Hepatocyte (in vitro differentiated cells): Measurements from ENCODE around the gene ITFG1.

Source experiments
- EZH2 ChIP-seq: fragments of 200-600 bp; sonication (generic); IDR thresholded peaks from 2 replicates; pipeline ENCODE4 v1.6.1; 2016; ENCODE audit warnings: antibody characterized with exemption, mild to moderate bottlenecking, borderline replicate concordance
- EZH2phosphoT487 ChIP-seq: fragments of 200-600 bp; sonication (generic); IDR thresholded peaks from one replicate; pipeline ENCODE4 v1.6.1; 2018; ENCODE audit warnings: antibody characterized with exemption, mild to moderate bottlenecking, low read depth, moderate library complexity; ENCODE audit not compliant: unreplicated experiment, severe bottlenecking
- TF ChIP-seq, protein P1 (sequence below): fragments of 200-600 bp; sonication (generic); IDR thresholded peaks from 2 replicates; pipeline ENCODE4 v1.5.1; 2016; ENCODE audit warnings: antibody characterized with exemption, mild to moderate bottlenecking; ENCODE audit not compliant: poor library complexity

DNA sequence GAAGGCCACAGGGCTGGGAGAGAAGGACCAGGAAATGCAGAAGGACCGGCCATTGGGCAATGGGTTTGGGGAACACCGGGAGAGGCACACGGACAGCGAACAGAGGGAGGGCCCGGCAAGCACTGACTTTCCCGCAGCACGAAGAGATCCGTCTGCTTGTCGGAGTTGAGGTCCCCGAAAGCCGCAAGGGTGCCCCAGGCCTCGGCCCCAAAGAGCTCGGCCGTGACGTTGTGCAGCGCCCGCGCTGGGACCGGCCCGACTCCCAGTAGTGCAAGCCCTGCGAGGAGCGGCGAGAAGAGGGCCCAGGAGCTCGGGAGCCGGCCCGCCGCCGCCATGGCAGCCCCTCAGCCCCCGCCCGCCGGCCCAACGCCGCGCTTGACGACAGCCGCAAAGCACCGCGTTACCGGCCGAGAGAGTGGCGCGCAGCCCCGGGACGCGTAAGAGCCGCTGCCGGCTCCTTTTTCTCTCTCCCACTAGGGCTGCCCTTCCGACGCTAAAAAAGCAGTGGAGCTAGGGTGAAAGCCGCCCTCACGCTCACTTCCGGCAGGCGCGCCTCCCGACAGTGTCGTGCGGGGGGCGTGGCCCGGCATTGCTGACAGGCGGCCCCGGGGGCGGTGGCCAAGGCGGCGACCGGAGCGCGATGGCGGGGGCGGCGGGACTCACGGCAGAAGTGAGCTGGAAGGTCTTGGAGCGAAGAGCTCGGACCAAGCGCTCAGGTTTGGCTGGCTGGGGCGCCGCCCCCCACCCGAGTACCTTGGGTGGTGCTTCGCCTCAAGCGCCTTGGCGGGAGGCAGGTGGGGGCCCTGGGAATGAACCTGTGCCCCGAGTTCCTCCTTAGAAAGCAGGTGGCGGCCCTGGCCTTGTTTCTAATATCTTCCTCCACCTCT is at the start of gene ITFG1, which contains the start of gene PHKB:
- TF ChIP-seq EZH2phosphoT487 (no peak), EZH2 (no peak)
- TF ChIP-seq, protein P1, sequence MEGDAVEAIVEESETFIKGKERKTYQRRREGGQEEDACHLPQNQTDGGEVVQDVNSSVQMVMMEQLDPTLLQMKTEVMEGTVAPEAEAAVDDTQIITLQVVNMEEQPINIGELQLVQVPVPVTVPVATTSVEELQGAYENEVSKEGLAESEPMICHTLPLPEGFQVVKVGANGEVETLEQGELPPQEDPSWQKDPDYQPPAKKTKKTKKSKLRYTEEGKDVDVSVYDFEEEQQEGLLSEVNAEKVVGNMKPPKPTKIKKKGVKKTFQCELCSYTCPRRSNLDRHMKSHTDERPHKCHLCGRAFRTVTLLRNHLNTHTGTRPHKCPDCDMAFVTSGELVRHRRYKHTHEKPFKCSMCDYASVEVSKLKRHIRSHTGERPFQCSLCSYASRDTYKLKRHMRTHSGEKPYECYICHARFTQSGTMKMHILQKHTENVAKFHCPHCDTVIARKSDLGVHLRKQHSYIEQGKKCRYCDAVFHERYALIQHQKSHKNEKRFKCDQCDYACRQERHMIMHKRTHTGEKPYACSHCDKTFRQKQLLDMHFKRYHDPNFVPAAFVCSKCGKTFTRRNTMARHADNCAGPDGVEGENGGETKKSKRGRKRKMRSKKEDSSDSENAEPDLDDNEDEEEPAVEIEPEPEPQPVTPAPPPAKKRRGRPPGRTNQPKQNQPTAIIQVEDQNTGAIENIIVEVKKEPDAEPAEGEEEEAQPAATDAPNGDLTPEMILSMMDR = no peak
